ENCODE measurements around the gene TTLL11. TPM values are rescaled to one million over a fixed set of nuclear protein-coding genes. Genes with fewer than 3 reads are reported as not detected.

The TTLL11 gene
- total and polyA plus RNA-seq, 2 of the 8 experiments (the other 6 are each of a cell fraction or from before 2014, with no cell fraction given): 0.56 to 0.80 TPM

DNA sequence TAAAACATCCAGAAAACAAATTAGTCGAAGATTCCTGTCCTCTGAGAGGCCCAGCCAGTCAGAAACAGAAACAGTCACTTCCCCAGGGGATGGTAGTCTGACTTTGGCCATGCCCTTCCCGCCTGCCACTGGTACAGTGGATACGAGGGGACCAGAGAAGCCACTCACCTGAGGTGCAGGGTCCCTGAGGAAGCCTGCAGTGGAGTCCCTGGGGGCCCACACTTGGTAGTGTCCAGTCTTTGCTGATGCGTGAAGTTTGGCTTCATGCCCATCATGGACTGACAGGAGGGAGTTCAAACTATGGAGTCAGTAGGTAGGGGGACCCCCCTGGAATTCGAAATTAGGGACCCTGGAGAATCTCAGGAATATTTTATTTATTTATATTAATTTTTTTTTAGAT lies 294.2 kb downstream of the TTLL11 start (continued):
- TF ChIP-seq, protein P1, sequence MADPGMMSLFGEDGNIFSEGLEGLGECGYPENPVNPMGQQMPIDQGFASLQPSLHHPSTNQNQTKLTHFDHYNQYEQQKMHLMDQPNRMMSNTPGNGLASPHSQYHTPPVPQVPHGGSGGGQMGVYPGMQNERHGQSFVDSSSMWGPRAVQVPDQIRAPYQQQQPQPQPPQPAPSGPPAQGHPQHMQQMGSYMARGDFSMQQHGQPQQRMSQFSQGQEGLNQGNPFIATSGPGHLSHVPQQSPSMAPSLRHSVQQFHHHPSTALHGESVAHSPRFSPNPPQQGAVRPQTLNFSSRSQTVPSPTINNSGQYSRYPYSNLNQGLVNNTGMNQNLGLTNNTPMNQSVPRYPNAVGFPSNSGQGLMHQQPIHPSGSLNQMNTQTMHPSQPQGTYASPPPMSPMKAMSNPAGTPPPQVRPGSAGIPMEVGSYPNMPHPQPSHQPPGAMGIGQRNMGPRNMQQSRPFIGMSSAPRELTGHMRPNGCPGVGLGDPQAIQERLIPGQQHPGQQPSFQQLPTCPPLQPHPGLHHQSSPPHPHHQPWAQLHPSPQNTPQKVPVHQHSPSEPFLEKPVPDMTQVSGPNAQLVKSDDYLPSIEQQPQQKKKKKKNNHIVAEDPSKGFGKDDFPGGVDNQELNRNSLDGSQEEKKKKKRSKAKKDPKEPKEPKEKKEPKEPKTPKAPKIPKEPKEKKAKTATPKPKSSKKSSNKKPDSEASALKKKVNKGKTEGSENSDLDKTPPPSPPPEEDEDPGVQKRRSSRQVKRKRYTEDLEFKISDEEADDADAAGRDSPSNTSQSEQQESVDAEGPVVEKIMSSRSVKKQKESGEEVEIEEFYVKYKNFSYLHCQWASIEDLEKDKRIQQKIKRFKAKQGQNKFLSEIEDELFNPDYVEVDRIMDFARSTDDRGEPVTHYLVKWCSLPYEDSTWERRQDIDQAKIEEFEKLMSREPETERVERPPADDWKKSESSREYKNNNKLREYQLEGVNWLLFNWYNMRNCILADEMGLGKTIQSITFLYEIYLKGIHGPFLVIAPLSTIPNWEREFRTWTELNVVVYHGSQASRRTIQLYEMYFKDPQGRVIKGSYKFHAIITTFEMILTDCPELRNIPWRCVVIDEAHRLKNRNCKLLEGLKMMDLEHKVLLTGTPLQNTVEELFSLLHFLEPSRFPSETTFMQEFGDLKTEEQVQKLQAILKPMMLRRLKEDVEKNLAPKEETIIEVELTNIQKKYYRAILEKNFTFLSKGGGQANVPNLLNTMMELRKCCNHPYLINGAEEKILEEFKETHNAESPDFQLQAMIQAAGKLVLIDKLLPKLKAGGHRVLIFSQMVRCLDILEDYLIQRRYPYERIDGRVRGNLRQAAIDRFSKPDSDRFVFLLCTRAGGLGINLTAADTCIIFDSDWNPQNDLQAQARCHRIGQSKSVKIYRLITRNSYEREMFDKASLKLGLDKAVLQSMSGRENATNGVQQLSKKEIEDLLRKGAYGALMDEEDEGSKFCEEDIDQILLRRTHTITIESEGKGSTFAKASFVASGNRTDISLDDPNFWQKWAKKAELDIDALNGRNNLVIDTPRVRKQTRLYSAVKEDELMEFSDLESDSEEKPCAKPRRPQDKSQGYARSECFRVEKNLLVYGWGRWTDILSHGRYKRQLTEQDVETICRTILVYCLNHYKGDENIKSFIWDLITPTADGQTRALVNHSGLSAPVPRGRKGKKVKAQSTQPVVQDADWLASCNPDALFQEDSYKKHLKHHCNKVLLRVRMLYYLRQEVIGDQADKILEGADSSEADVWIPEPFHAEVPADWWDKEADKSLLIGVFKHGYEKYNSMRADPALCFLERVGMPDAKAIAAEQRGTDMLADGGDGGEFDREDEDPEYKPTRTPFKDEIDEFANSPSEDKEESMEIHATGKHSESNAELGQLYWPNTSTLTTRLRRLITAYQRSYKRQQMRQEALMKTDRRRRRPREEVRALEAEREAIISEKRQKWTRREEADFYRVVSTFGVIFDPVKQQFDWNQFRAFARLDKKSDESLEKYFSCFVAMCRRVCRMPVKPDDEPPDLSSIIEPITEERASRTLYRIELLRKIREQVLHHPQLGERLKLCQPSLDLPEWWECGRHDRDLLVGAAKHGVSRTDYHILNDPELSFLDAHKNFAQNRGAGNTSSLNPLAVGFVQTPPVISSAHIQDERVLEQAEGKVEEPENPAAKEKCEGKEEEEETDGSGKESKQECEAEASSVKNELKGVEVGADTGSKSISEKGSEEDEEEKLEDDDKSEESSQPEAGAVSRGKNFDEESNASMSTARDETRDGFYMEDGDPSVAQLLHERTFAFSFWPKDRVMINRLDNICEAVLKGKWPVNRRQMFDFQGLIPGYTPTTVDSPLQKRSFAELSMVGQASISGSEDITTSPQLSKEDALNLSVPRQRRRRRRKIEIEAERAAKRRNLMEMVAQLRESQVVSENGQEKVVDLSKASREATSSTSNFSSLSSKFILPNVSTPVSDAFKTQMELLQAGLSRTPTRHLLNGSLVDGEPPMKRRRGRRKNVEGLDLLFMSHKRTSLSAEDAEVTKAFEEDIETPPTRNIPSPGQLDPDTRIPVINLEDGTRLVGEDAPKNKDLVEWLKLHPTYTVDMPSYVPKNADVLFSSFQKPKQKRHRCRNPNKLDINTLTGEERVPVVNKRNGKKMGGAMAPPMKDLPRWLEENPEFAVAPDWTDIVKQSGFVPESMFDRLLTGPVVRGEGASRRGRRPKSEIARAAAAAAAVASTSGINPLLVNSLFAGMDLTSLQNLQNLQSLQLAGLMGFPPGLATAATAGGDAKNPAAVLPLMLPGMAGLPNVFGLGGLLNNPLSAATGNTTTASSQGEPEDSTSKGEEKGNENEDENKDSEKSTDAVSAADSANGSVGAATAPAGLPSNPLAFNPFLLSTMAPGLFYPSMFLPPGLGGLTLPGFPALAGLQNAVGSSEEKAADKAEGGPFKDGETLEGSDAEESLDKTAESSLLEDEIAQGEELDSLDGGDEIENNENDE (IDR thresholded peaks at IDR 0.05; ENCODE audit: insufficient replicate concordance, low read length): no peak
- TF ChIP-seq BACH1 (IDR thresholded peaks at IDR 0.05; ENCODE audit: low read length) (no peak), SIRT6 (IDR thresholded peaks at IDR 0.05; ENCODE audit: low read length) (no peak), TAF1 (IDR thresholded peaks at IDR 0.05; ENCODE audit: low read depth, low read length) (no peak), SP1 (IDR thresholded peaks at IDR 0.05; ENCODE audit: low read depth, low read length) (no peak), RFX5 (IDR thresholded peaks at IDR 0.05; ENCODE audit: borderline replicate concordance, low read depth, low read length) (no peak), FOSL1 (IDR thresholded peaks at IDR 0.05; ENCODE audit: insufficient read depth, low read depth, low read length) (no peak), RXRA (IDR thresholded peaks at IDR 0.05; ENCODE audit: insufficient read depth, low read depth, low read length) (no peak), CBX5 (IDR thresholded peaks at IDR 0.05; ENCODE audit: low read depth, low read length) (no peak), POLR2A (IDR thresholded peaks at IDR 0.05; ENCODE audit: control extremely low read depth in 1 of 2, low read depth in 2 of 2, low read length in 2 of 2) (no peak), SP4 (IDR thresholded peaks at IDR 0.05; ENCODE audit: low read length) (no peak)
- TF ChIP-seq, protein P2, sequence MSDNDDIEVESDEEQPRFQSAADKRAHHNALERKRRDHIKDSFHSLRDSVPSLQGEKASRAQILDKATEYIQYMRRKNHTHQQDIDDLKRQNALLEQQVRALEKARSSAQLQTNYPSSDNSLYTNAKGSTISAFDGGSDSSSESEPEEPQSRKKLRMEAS (IDR thresholded peaks at IDR 0.05): no peak
- TF ChIP-seq, protein P3, sequence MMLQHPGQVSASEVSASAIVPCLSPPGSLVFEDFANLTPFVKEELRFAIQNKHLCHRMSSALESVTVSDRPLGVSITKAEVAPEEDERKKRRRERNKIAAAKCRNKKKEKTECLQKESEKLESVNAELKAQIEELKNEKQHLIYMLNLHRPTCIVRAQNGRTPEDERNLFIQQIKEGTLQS (IDR thresholded peaks at IDR 0.05; ENCODE audit: insufficient read depth, low read depth, low read length): no peak

All from H1 (cell line).